Activated CD4-positive, CD25-positive, alpha-beta regulatory T cell (primary cell): ENCODE results near the gene CLNS1A.
A peak's percentile ranks its signal among the peaks of the same experiment; 100 is the strongest.
"Not testable (repeated sequence)": the region's sequence is repeated elsewhere in the genome, so short reads cannot be mapped to it uniquely, and the experiment has no call there.

Experiments used
- DNase-seq, 4 experiments: peaks; one replicate each; lab custom pipeline; 2025; lab: John Stamatoyannopoulos, UW

Gene CLNS1A

DNA sequence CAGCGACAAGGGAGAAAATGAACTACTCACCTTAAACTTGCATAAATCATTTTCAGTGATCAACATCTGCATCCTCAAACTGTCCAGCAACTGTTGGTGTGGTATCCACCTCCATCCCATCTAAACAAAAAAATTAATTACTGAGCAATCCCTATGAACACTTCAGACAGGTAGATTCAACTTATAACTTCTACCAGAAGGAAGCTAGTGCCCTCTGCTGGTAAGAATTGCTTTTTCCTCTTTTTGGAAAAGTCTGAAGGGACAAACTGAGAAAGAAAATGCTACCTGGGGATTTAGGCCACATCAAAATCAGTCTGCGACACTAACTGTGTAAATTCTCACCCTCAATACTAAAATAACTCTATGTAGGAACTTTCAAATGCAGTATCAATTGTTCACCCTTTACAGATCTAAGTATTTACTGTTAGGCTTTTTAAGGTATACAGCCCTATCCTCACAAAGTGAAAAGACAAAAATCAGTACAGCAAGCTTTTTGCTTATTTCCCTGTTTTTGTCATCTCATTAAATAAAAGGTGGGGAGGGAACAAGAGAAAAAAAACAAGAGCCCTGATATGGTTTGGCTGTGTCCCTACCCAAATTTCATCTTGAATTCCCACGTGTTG is 17.9 kb downstream of the CLNS1A start:
- no peak for DNase-seq

DNA sequence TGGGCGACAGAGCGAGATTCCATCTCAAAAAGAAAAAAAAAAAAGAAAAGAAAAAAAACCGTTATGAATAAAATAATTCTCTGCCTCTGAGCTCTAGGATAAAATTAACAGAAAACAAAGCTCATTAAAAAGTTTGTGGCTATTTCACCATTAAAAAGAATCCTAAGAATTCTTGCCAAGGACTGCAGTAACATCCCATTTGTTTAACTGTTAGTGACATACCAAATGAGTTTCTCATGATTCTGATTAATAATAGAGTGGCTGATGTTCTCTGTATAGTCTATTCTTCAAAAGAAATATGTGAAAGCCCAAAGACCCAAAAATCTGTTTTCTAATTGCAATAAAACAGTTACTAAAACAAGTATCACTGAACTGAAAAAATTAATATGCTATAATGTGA is 19.7 kb downstream of the CLNS1A start:
- DNase-seq = no peak

- DNase-seq = no peak
Observed at GRCh38 chr11:77611921-77612320, 25.7 kb downstream of the CLNS1A start.

DNA sequence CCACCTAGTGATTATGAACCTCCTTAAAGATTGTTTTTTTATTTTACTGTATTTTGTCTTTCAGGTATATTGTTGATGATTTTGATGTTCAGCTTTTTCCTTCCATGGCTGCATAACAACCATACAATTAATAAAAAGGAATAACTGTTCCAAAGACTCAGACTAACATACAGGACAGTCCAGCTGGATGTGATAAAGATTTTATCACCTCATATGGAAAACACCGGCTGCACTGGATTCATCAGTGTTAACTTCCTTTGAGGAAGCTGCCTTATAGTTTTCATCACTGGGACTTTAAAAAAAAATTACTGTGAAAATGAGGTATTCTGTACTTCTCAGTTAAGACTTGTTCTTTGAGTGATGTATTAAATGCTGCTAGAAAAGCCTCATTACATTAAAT is 28.4 kb downstream of the CLNS1A start:
- DNase-seq = no peak

DNA sequence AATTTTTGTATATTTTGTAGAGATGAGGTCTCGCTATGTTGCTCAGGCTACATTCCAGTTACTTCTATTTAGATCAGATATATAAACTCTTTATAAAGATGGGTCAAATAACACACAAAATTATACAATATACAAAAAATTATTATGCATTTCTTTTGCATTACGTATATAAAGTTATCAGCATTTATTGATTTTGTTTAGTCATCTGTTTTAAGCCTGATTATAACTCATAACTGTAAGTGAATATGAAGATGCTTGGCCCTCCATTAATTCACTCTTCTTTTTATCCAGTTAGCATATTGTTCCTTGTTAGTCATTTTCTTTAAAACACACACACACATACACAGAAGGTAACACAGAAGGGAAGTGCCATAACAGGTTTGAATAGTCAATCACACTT is 33.3 kb downstream of the CLNS1A start:
- DNase-seq = no peak

DNA sequence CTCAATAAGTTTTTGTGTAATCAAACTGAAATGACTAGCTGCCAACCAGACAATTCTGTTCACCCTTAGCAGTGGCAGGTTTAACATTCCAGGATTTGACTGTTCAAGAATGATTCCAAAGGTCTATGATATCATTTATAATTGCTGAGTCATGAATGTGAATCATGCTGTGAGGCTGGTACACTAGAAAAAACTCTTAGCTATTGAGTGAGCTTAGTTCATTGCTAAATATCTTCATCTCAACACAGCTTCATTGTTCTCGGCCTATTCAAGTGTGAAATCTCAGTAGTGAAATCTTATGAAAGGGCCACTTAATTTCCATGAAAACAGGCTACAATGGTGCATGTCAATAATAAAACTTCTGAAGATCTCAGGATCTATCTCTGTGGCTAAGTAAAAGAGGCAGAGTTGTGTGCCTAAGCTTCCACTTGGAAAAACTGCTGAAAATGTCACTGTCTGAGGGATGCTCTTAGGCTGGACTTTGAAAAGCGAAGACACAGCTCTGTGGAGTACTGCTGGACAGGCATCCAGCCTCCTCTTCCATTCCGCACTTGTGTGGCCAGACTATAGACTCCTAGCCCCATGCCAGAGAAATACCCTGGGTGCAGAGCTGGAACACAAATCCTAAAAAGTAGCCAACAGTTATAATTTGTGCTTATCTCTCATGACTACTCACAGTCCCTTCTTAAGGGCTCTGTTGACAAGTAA is 35.1 kb downstream of the CLNS1A start:
- no peak for DNase-seq

DNA sequence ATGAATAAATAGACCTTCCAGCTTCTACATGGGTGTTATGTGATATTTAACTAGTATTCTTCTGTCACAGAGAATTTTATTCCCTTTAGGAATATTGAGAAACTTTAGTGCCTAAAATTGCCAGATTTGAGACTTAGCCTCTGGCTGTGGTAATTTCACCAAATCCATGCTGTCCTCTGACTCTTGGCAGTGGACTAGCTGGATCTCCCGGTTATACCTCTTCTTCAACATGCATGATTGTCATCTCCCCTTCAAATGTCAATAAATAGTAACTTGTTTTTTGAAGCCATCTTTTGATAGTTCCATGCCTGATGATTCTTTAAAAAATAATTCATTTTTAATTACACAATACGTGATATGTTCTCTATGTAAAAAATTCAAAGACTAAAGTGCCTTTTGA is 39.4 kb downstream of the CLNS1A start:
- DNase-seq = no peak

GRCh38 chr11:77596626-77597025 is 41.0 kb downstream of the CLNS1A start:
- no peak for DNase-seq

GRCh38 chr11:77593883-77594282 is 43.7 kb downstream of the CLNS1A start:
- DNase-seq = no peak

GRCh38 chr11:77592727-77593126 is 44.9 kb downstream of the CLNS1A start:
- no peak for DNase-seq

- no peak for DNase-seq
Observed at GRCh38 chr11:77590194-77590782, 47.3 kb downstream of the CLNS1A start.

DNA sequence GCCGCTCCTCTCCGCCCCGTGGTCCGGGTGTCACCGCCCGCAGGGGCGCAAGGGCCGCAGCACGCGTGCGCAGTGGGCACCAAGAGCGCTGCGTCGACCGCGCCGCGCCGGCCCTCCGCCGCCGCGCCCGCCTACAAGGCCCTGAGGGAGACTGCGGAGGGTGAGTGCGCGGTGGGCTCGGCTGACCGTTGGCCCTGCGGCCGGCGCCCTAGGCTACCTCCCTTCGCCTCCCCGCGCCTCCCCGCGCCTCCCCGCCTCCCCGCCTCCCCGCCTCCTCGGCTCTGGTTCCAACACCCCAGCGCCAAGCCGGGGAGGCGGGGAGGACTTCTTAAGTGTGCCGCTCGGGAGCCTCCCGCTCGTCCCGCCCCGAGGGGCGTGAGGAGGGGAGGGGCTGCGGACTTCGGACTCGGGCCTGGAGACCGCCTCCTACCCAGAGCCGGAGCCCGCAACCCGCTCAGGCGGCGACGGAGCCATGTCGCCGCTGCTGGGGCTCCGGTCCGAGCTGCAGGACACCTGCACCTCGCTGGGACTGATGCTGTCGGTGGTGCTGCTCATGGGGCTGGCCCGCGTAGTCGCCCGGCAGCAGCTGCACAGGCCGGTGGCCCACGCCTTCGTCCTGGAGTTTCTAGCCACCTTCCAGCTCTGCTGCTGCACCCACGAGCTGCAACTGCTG is 47.9 kb downstream of the CLNS1A start, which contains the start of gene AQP11:
TSS of gene AQP11 (plus strand) at position 433 of the 673 bp plus-strand sequence. CDS start at position 473, 40 bp downstream.
- DNase-seq = peak in 2 of 4 experiments; percentile 16 to 19

DNA sequence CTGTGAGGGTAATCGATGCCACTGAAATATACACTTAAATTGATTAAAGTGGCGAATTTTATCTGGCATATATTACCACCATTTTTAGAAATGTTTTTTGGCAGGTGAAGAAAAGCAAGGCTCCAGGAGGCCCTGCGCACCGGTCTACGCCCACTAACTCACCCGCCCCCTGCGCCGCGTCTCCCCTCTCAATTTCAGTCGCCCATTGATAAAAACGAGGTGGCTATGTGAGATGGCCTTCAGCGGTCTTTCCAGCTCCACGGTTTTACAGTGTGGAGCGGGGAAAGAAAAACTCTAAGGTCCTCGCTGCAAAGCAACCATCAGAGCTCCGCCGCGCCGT is 48.4 kb downstream of the CLNS1A start:
- DNase-seq = no peak

- DNase-seq = no peak
Observed at GRCh38 chr11:77580712-77581337, 56.8 kb downstream of the CLNS1A start.

DNA sequence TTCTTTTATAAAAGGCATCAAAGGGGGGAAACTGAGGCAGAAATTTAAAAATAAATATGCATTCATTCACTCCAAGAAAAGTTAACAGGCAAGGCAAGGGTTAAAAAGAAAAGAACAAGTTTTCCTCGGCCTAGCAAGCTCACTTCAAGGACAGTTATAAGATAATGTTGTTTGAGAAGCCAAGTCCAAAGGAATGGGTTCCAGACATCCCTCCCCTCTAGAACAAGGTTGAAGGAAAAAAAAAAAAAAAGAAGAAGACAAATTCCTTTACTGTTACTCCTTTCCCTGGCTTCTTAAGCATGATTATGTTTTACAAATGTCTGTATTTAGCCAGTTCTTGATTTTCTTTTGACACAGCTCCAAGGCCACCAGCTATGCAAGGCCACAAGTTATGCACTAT is 62.2 kb downstream of the CLNS1A start:
- not testable (repeated sequence) for DNase-seq

DNA sequence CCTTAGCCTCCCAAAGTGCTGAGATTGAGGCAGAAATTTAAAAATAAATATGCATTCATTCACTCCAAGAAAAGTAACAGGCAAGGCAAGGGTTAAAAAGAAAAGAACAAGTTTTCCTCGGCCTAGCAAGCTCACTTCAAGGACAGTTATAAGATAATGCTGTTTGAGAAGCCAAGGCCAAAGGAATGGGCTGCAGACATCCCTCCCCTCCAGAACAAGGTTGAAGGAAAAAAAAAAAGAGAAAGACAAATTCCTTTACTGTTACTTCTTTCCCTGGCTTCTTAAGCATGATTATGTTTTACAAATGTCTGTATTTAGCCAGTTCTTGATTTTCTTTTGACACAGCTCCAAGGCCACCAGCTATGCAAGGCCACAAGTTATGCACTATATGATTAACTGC is 66.7 kb downstream of the CLNS1A start:
- DNase-seq = not testable (repeated sequence)

- no peak for DNase-seq
Observed at GRCh38 chr11:77569676-77570070, 67.9 kb downstream of the CLNS1A start.

DNA sequence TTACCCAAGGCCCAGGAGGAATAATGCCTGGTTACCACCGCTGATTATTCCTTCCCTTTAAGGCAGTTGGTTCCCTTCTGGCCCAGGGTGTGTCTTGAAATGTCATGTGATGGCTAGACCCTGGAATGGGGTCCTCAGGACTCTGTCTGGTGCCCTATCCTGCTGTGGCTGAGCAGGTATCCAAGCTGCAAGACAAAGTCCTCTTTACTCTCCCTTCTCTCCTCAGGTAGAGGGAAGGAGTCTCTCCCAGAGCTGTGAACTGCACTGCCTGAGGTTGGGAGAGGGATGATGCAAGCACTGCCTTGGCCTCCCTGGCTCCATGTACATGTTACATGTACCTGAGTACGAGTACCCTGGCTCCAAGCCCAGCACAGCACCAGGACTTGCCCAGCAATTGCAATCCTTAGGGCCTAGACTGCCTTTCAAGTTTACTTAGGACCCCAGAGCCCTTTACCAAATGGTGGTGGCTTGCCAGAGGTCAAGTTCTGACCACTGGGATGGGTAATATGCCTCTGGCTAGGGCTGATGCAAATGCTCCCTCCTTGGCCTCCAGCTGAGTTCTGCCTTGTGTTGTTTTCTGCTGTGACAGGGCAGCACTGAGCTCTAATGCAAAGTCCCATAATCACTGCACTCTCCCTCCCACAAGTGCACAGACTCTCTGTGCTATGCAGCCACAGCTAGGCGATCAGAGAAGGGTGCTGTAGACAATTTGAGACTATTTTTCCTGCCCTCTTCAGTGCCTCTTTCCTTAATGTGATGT is 68.5 kb downstream of the CLNS1A start:
- DNase-seq = no peak

DNA sequence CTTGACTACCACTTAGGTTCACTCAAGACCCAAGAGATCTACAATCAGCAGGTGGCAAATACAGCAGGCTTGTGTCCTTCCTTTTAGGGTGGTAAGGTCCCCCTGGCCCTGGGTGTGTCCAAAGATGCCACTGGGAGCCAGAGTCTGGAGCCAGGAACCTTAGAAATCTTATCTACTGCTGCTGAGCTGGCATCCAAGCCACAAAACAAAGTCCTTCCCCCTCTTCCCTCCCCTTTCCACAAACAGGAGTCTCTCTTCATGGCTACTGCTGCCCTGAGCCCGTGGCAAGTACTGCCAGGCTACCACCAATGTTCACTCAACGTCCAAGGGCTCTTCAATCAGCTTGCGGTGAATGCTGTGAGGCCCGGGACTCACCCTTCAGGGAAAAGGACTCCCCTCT is 69.3 kb downstream of the CLNS1A start:
- DNase-seq = no peak
